K562 (cell line): ENCODE measurements around the gene TMC6. TPM values are rescaled to one million over a fixed set of nuclear protein-coding genes. Genes with fewer than 3 reads are reported as not detected.
"Not testable (repeated sequence)": the region's sequence is repeated elsewhere in the genome, so short reads cannot be mapped to it uniquely, and the experiment has no call there.

Experiments used
- ATAC-seq: fragments of 200-7000 bp; cut with Tn5 transposase; 3 replicates; pipeline ENCODE4 v1.9.1; 2020; ENCODE audit warnings: moderate library complexity
- BruUV-seq: library from RNA; stranded (reverse); fragments of 400-500 nt; replicated peaks from 2 replicates; lab custom pipeline; 2021; lab: Mats Ljungman, UMichigan
- CTCF ChIA-PET: fragments of 300-600 bp; formaldehyde crosslinking; extraction: SDS; loops from one replicate; lab custom pipeline; 2021; ENCODE audit warnings: low intra/inter-chr PET ratio; lab: Yijun Ruan, JAX
- POLR2A ChIA-PET: fragments of 300-600, 350-650 bp; sonication (Branson Sonifier 250); formaldehyde crosslinking; extraction: SDS; loops from one replicate; lab custom pipeline; 2021; ENCODE audit warnings: antibody characterized with exemption, inconsistent platforms; lab: Yijun Ruan, JAX
- DNase-seq, 4 experiments: peaks; one replicate each; pipeline versions ENCODE4 v3.0.0 to v3.0.0-alpha.2; 2011 to 2018; ENCODE audit warnings: low spot score in 3 of 4, mixed read lengths in 3 of 4; ENCODE audit errors: extremely low read depth in 1 of 4
- FAIRE-seq: peaks from 2 replicates; lab custom pipeline; 2011; peaks lifted over from hg19 to GRCh38; lab: Jason Lieb, UNC
- H2AFZ ChIP-seq: 2 replicates; pipeline ENCODE4 v1.6.0; 2011; ENCODE audit warnings: low read depth, low read length, control low read depth, inconsistent platforms
- H3K27ac ChIP-seq: fragments of 200-600 bp; 3 replicates; pipeline ENCODE4 v1.8.0; 2011; ENCODE audit warnings: low read depth, mild to moderate bottlenecking, control low read depth, inconsistent platforms, low read length, moderate library complexity, mixed read lengths; ENCODE audit errors: extremely low read depth
- H3K27me3 ChIP-seq, 2 experiments: fragments of 300-600 bp in 1 of 2; 2 replicates in 1 of 2; 3 replicates in 1 of 2; pipeline versions ENCODE4 v1.6.0 to v1.8.0; 2011; ENCODE audit warnings: inconsistent platforms in 2 of 2, low read length in 2 of 2, mild to moderate bottlenecking in 1 of 2, mixed read lengths in 1 of 2, moderate library complexity in 1 of 2; ENCODE audit not compliant: control insufficient read depth in 2 of 2, insufficient read depth in 2 of 2
- H3K36me3 ChIP-seq: fragments of 300-600 bp; 3 replicates; pipeline ENCODE4 v1.8.0; 2011; ENCODE audit warnings: mild to moderate bottlenecking, low read length, inconsistent platforms; ENCODE audit not compliant: control insufficient read depth, insufficient read depth
- H3K4me1 ChIP-seq, 2 experiments: fragments of 200-600 bp in 1 of 2; replicated peaks in 1 of 2; 2 replicates in 1 of 2; 3 replicates in 1 of 2; pipeline versions ENCODE4 v1.5.1 to v1.8.0; 2011; ENCODE audit warnings: inconsistent platforms in 2 of 2, low read length in 2 of 2, mild to moderate bottlenecking in 1 of 2, mixed read lengths in 1 of 2, moderate library complexity in 1 of 2; ENCODE audit not compliant: control insufficient read depth in 2 of 2, insufficient read depth in 2 of 2
- H3K4me2 ChIP-seq: 2 replicates; pipeline ENCODE4 v1.6.1; 2011; ENCODE audit warnings: low read length, control low read depth, inconsistent platforms, mixed read lengths; ENCODE audit not compliant: insufficient read depth
- H3K4me3 ChIP-seq: fragments of 200-600 bp; sonication (generic), shearing (Covaris generic); 2 replicates; pipeline ENCODE4 v1.5.1; 2016; ENCODE audit warnings: control low read depth, inconsistent platforms
- H3K79me2 ChIP-seq: fragments of 200-600 bp; 3 replicates; pipeline ENCODE4 v1.8.0; 2011; ENCODE audit warnings: low read length, inconsistent platforms; ENCODE audit not compliant: control insufficient read depth, insufficient read depth
- H3K9ac ChIP-seq, 2 experiments: 2 replicates each; pipeline versions ENCODE4 v1.6.0 to v1.6.1; 2011; ENCODE audit warnings: low read depth in 2 of 2, low read length in 2 of 2, control low read depth in 1 of 2, inconsistent platforms in 1 of 2, mild to moderate bottlenecking in 1 of 2, mixed read lengths in 1 of 2; ENCODE audit not compliant: insufficient read depth in 1 of 2
- H3K9me1 ChIP-seq: one replicate; pipeline ENCODE4 v1.6.0; 2011; ENCODE audit warnings: inconsistent platforms, mild to moderate bottlenecking, low read length, moderate library complexity; ENCODE audit not compliant: control insufficient read depth, insufficient read depth
- H3K9me3 ChIP-seq: replicated peaks from 2 replicates; pipeline ENCODE4 v1.5.1; 2011; ENCODE audit warnings: low read depth, low read length, inconsistent platforms; ENCODE audit not compliant: control insufficient read depth, insufficient read depth
- H4K20me1 ChIP-seq: replicated peaks from 2 replicates; pipeline ENCODE4 v1.6.1; 2011; ENCODE audit warnings: low read length, inconsistent platforms, mixed read lengths; ENCODE audit not compliant: control insufficient read depth, insufficient read depth
- ATF7 ChIP-seq: fragments of 450-650 bp; IDR thresholded peaks from 2 replicates; pipeline ENCODE4 v1.7.1; 2014; ENCODE audit warnings: mild to moderate bottlenecking, moderate library complexity
- BCOR ChIP-seq: fragments of 450-650 bp; IDR thresholded peaks from 2 replicates; pipeline ENCODE4 v1.6.1; 2016
- C11orf30 ChIP-seq: fragments of 450-650 bp; IDR thresholded peaks from 2 replicates; pipeline ENCODE4 v1.6.1; 2016; ENCODE audit warnings: low read depth, mild to moderate bottlenecking
- CBFA2T2 ChIP-seq: fragments of 450-650 bp; conservative IDR thresholded peaks from 2 replicates; pipeline ENCODE4 v1.6.1; 2017; ENCODE audit warnings: mild to moderate bottlenecking
- DACH1 ChIP-seq: fragments of 450-650 bp; IDR thresholded peaks from 2 replicates; pipeline ENCODE4 v1.6.1; 2018; ENCODE audit not compliant: partially characterized antibody
- FOXK2 ChIP-seq, 2 experiments: fragments of 450-650 bp; IDR thresholded peaks in 1 of 2; conservative IDR thresholded peaks in 1 of 2; 2 replicates each; pipeline ENCODE4 v1.6.1; 2016; ENCODE audit warnings: low read depth in 2 of 2, mild to moderate bottlenecking in 1 of 2
- HDAC3 ChIP-seq: fragments of 450-650 bp; IDR thresholded peaks from 2 replicates; pipeline ENCODE4 v1.6.1; 2018; ENCODE audit warnings: borderline replicate concordance, mild to moderate bottlenecking, moderate library complexity; ENCODE audit not compliant: partially characterized antibody
- KDM1A ChIP-seq, 2 experiments: fragments of 450-650 bp; IDR thresholded peaks; 2 replicates each; pipeline ENCODE4 v1.6.1; 2016; ENCODE audit warnings: mild to moderate bottlenecking in 2 of 2
- MTA2 ChIP-seq: fragments of 450-650 bp; IDR thresholded peaks from 2 replicates; pipeline ENCODE4 v1.6.1; 2016; ENCODE audit warnings: low read depth
- NCOA1 ChIP-seq: fragments of 450-650 bp; IDR thresholded peaks from 2 replicates; pipeline ENCODE4 v1.6.1; 2016; ENCODE audit warnings: low read depth
- POLR2AphosphoS5 ChIP-seq: IDR thresholded peaks from 2 replicates; pipeline ENCODE4 v1.6.1; 2011; ENCODE audit warnings: mild to moderate bottlenecking, low read depth, low read length, moderate library complexity; ENCODE audit not compliant: control insufficient read depth, insufficient read depth
- TEAD1 ChIP-seq, 2 experiments: fragments of 450-650 bp in 1 of 2; sonication (generic) in 1 of 2; formaldehyde crosslinking; IDR thresholded peaks; 2 replicates each; pipeline versions ENCODE4 v1.4.0 to v1.8.0; 2020 to 2022; ENCODE audit warnings: mild to moderate bottlenecking in 2 of 2, missing genetic modification reagents in 1 of 2
- TRIM24 ChIP-seq, 2 experiments: fragments of 450-650 bp; IDR thresholded peaks; 2 replicates each; pipeline ENCODE4 v1.6.1; 2016
- ZNF316 ChIP-seq: fragments of 450-650 bp; IDR thresholded peaks from 2 replicates; pipeline ENCODE4 v1.6.1; 2016
- WGBS: fragments of 100-300 bp; shearing (Covaris generic); methylation state at CpG from one replicate; pipeline ENCODE4 v1.1.6; 2016; ENCODE audit warnings: low coverage, mixed read lengths; ENCODE audit not compliant: insufficient coverage; ENCODE audit errors: missing lambda C conversion rate; 5-methylcytosine and 5-hydroxymethylcytosine counted together
- in situ Hi-C: fragments of 300-500 bp; cut with MboI; formaldehyde crosslinking; loops from 4 replicates; pipeline ENCODE4 v1.15.0; 2018; ENCODE audit warnings: inconsistent platforms, mixed read lengths
- intact Hi-C: fragments of 100-400 bp; cut with micrococcal nuclease; formaldehyde crosslinking; loops from 2 replicates; pipeline ENCODE4 v1.14.2; 2022
- polyA plus RNA-seq, 8 experiments: library from polyadenylated mRNA; depleted of rRNA in 4 of 8; stranded (reverse) in 5 of 8; unstranded in 3 of 8; fragments of >200 nt; fragmentation: Nextera tagmentation in 2 of 8; fragmentation: Illumina TruSeq in 1 of 8; extraction: Ambion mirVana in 2 of 8; extraction: Trizol in 1 of 8; gene quantifications; 2 replicates each; pipeline versions ENCODE4 v1.2.1 to v1.2.3, GENCODE V29; 2011 to 2014; ENCODE audit warnings: inconsistent platforms in 1 of 8, missing spikeins in 1 of 8
- total RNA-seq, 7 experiments: library from RNA; depleted of rRNA in 6 of 7; stranded (reverse); fragments of >200 nt in 6 of 7; fragmentation: Illumina TruSeq in 2 of 7; extraction: Trizol in 2 of 7; gene quantifications; 2 replicates each; pipeline versions ENCODE4 v1.2.1 to v1.2.3, GENCODE V29; 2011 to 2021; ENCODE audit warnings: low replicate concordance in 1 of 7
- TF ChIP-seq, protein P1 (sequence below), 2 experiments: fragments of 250-450 bp in 1 of 2; fragments of 450-650 bp in 1 of 2; sonication (Bioruptor Pico) in 1 of 2; IDR thresholded peaks; 2 replicates each; pipeline versions ENCODE4 v1.6.1 to v1.8.0; 2016 to 2021; ENCODE audit warnings: mild to moderate bottlenecking in 2 of 2, moderate library complexity in 2 of 2, missing compliant biosample characterization in 1 of 2, missing genetic modification characterization in 1 of 2
- TF ChIP-seq, protein P2 (sequence below), 2 experiments: fragments of 450-650 bp; conservative IDR thresholded peaks; 2 replicates each; pipeline ENCODE4 v1.6.1; 2017; ENCODE audit warnings: mild to moderate bottlenecking in 2 of 2, moderate library complexity in 2 of 2
- TF ChIP-seq, protein P3 (sequence below): fragments of 450-650 bp; IDR thresholded peaks from 2 replicates; pipeline ENCODE4 v1.6.1; 2018; ENCODE audit not compliant: partially characterized antibody

Gene TMC6
- total and polyA plus RNA-seq, 9 of the 15 experiments (the other 6 are each of a cell fraction or from before 2014, with no cell fraction given), result 4.1 to 351 (median 66.9) TPM

DNA sequence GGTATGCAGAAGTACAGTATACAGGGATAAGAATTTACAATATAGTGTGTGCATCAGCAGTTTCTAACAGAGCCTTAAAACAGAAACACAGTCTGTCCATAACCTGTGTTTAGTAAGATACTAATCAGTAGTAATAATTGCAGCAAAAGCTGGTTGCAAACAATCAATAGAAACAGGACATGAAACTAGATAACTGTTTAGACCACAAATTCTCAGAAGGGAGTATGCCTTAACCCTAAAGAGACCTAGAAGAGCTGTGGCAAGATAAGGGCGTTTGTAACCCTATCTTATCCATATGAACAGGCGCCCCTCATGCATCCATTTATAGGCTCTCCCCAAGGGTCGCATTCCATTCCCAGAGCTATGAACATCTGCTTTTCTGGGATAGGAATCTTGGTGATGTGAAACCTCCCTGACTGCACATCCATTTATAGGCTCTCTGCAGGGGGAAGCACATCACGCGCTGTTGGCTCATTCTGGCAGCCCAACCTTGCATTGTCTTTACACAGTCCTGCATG, 46.1 kb downstream of the TMC6 start:
- ChIA-PET CTCF (interaction anchor here (0.6 kb wide), 1 partner anchor 536 kb away, joined by 3 read pairs; no protein-coding TSS in a partner anchor), POLR2A (interaction anchor here (0.9 to 1.3 kb wide), 3 partner anchors 16 to 114 kb away, joined by 3 to 5 read pairs (median 4); no protein-coding TSS in a partner anchor)
- BruUV-seq, in situ Hi-C loops, H3K79me2 ChIP-seq, H3K9me1 ChIP-seq, ATAC-seq, H3K4me3 ChIP-seq, H3K9me3 ChIP-seq, H3K27me3 ChIP-seq, H2AFZ ChIP-seq, H3K9ac ChIP-seq, H4K20me1 ChIP-seq: not testable (repeated sequence)
- DNase-seq (peak in 1 of 4 experiments; percentile 90), FAIRE-seq (peak; percentile 71)
- intact Hi-C loops, result loop anchor here (1.0 kb wide), 1 partner anchor 63 kb away; no protein-coding TSS in a partner anchor
- 2% methylated on average over 5 of the region's 5 CpGs for WGBS
- Histone ChIP-seq H3K27ac (peak overlapping the region; percentile 27; the same call in 1 of the 3 replicates), H3K36me3 (peaks cover 23% of the 10 kb centered on the region; the same call in 2 of the 3 replicates), H3K4me1 (peaks cover 21 to 23% of the 10 kb centered on the region in 2 experiments; a peak in 4 of 5 replicates), H3K4me2 (peak overlapping the region; percentile 26; the same call in 1 of the 2 replicates)
- TF ChIP-seq DACH1, result peak; percentile 63
- TF ChIP-seq TEAD1 (CRISPR knock-in tag; IDR thresholded peaks at IDR 0.05), result peak; percentile 54 to 68; a peak in 3 of 4 replicates
- 0 out of 4 replicates have a peak, but pooled peaks of 1 of the 2 experiments have one; percentile 37 for TF ChIP-seq FOXK2 (conservative IDR thresholded peaks at IDR 0.05 in 1 of 2, IDR thresholded peaks at IDR 0.05 in 1 of 2; ENCODE audit: low read depth in 2 of 2)
- TF ChIP-seq KDM1A (IDR thresholded peaks at IDR 0.05), result peak; percentile 88 to 92
- peak; percentile 39 for TF ChIP-seq ATF7
- TF ChIP-seq, protein P1, sequence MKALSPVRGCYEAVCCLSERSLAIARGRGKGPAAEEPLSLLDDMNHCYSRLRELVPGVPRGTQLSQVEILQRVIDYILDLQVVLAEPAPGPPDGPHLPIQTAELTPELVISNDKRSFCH (CRISPR knock-in tag; IDR thresholded peaks at IDR 0.05), result not testable (repeated sequence)
- TF ChIP-seq, protein P1 (tag; IDR thresholded peaks at IDR 0.05), result peak; percentile 81
- TF ChIP-seq C11orf30, result peak; percentile 67
- peak; percentile 64; the same call in 1 of the 2 replicates for TF ChIP-seq POLR2AphosphoS5
- TF ChIP-seq, protein P2, sequence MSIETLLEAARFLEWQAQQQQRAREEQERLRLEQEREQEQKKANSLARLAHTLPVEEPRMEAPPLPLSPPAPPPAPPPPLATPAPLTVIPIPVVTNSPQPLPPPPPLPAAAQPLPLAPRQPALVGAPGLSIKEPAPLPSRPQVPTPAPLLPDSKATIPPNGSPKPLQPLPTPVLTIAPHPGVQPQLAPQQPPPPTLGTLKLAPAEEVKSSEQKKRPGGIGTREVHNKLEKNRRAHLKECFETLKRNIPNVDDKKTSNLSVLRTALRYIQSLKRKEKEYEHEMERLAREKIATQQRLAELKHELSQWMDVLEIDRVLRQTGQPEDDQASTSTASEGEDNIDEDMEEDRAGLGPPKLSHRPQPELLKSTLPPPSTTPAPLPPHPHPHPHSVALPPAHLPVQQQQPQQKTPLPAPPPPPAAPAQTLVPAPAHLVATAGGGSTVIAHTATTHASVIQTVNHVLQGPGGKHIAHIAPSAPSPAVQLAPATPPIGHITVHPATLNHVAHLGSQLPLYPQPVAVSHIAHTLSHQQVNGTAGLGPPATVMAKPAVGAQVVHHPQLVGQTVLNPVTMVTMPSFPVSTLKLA (conservative IDR thresholded peaks at IDR 0.05), result peak in 1 of 2 experiments; percentile 65; a peak in 1 of 4 replicates
- 0 out of 2 replicates have a peak, but pooled peaks have one; percentile 37 for TF ChIP-seq BCOR
- TF ChIP-seq MTA2, result peak; percentile 88
- TF ChIP-seq HDAC3, result peak; percentile 87
- peak; percentile 83; the same call in 1 of the 2 replicates for TF ChIP-seq NCOA1
- TF ChIP-seq CBFA2T2, result peak; percentile 95
- peak; percentile 73 to 87; a peak in 3 of 4 replicates for TF ChIP-seq TRIM24 (IDR thresholded peaks at IDR 0.05)
- TF ChIP-seq ZNF316, result peak; percentile 85
- TF ChIP-seq, protein P3, sequence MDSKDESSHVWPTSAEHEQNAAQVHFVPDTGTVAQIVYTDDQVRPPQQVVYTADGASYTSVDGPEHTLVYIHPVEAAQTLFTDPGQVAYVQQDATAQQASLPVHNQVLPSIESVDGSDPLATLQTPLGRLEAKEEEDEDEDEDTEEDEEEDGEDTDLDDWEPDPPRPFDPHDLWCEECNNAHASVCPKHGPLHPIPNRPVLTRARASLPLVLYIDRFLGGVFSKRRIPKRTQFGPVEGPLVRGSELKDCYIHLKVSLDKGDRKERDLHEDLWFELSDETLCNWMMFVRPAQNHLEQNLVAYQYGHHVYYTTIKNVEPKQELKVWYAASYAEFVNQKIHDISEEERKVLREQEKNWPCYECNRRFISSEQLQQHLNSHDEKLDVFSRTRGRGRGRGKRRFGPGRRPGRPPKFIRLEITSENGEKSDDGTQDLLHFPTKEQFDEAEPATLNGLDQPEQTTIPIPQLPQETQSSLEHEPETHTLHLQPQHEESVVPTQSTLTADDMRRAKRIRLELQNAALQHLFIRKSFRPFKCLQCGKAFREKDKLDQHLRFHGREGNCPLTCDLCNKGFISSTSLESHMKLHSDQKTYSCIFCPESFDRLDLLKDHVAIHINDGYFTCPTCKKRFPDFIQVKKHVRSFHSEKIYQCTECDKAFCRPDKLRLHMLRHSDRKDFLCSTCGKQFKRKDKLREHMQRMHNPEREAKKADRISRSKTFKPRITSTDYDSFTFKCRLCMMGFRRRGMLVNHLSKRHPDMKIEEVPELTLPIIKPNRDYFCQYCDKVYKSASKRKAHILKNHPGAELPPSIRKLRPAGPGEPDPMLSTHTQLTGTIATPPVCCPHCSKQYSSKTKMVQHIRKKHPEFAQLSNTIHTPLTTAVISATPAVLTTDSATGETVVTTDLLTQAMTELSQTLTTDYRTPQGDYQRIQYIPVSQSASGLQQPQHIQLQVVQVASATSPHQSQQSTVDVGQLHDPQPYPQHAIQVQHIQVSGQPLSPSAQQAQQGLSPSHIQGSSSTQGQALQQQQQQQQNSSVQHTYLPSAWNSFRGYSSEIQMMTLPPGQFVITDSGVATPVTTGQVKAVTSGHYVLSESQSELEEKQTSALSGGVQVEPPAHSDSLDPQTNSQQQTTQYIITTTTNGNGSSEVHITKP, result peak; percentile 24
